Measurements from ENCODE around the gene CARD10. TPM values are rescaled to one million over a fixed set of nuclear protein-coding genes. Genes with fewer than 3 reads are reported as not detected.

Gene CARD10
- total RNA-seq, 4 donors from 2014 or later, result 2.6 to 5.7 (median 4.4) TPM

DNA sequence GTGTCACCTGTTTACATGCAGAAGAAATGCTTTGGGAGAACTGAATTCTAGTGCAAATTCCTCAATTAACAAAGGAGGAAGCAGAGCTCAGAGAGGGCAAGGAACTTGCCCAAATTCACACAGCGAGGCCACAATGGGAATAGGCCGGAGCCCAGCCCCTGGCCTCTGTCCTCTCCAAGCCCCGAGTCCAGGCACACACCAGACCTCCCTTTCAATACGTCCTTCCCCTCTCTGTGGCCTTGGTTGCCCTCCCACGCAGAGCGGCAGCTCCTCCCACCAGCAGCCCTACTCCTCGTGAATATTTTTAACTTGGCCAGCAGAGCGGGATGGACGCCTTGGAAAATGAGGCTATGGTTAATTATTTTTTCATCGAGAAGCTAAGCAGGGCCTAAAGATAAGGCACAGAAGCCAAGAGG lies 1.6 kb upstream of the CARD10 start:
- intact Hi-C loops (cut with DNase I; ENCODE audit: low total_unique reads), result no loop called here
- Histone ChIP-seq H3K4me3 (no peak overlapping the region), H3K27ac (no peak overlapping the region), H3K9me3 (no peaks in the 10 kb centered on the region), H3K4me1 (no peaks in the 10 kb centered on the region), H3K36me3 (no peaks in the 10 kb centered on the region), H3K27me3 (peaks cover 6 to 16% (median 11%) of the 10 kb centered on the region in 3 donors)
- no peak for TF ChIP-seq POLR2A (IDR thresholded peaks at IDR 0.05)
- DNase-seq (no peak), ATAC-seq (no peak)
- in situ Hi-C loops (cut with MboI; ENCODE audit: low sequenced_read_pairs in 4 of 4), result no loop called here

DNA sequence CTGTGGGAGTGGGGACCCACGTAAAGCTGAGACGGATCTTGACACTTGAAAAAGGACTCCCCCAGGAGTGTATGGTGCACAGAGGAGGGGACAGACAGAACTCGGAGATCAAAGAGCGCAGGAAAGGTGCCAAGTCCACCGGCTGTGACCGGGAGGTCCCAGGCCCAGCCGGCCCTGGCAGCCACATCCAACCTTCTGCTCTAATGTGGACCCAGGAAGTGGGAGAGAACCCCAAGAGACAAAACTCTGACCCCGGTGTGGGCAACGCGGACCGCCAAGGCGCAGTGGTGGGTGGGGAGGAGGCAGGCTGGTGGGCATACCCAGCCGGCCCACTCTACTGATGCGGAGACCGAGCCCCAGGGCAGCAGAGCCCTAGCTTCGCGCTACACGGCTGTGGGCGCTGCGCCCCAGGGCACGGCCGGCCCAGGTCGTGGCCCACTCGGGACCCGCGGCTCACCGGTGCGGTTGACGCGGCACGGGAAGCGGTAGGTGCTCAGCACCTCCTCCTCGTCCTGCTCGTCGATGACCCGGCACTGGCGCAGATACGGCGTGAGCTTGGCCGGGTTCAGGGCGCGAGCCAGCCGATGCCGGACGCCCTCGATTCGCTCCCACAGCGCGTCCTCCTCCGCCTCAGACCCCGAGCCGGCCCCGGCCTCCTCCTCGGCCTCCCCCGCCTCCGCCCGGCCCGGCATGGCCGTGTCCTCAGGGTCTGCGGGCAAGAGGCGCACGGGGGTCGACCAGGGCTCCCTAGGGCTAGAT lies 527 bp downstream of the CARD10 start:
- Histone ChIP-seq H3K4me3 (peak overlapping the region; percentile 48 to 68 (median 52)), H3K27ac (peak overlapping the region in 3 of 4 donors; percentile 66 to 67 (median 67)), H3K9me3 (no peaks in the 10 kb centered on the region), H3K27me3 (peaks cover 6 to 16% (median 11%) of the 10 kb centered on the region in 3 donors), H3K36me3 (no peaks in the 10 kb centered on the region), H3K4me1 (no peaks in the 10 kb centered on the region)
- intact Hi-C loops (cut with DNase I; ENCODE audit: low total_unique reads) (no loop called here), in situ Hi-C loops (cut with MboI; ENCODE audit: low sequenced_read_pairs in 4 of 4) (no loop called here)
- no peak for ATAC-seq
- no peak for DNase-seq
- no peak for TF ChIP-seq POLR2A (IDR thresholded peaks at IDR 0.05)
- TF ChIP-seq, protein P1, sequence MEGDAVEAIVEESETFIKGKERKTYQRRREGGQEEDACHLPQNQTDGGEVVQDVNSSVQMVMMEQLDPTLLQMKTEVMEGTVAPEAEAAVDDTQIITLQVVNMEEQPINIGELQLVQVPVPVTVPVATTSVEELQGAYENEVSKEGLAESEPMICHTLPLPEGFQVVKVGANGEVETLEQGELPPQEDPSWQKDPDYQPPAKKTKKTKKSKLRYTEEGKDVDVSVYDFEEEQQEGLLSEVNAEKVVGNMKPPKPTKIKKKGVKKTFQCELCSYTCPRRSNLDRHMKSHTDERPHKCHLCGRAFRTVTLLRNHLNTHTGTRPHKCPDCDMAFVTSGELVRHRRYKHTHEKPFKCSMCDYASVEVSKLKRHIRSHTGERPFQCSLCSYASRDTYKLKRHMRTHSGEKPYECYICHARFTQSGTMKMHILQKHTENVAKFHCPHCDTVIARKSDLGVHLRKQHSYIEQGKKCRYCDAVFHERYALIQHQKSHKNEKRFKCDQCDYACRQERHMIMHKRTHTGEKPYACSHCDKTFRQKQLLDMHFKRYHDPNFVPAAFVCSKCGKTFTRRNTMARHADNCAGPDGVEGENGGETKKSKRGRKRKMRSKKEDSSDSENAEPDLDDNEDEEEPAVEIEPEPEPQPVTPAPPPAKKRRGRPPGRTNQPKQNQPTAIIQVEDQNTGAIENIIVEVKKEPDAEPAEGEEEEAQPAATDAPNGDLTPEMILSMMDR (IDR thresholded peaks at IDR 0.05 in 4 of 5, conservative IDR thresholded peaks at IDR 0.05 in 1 of 5), result no peak

DNA sequence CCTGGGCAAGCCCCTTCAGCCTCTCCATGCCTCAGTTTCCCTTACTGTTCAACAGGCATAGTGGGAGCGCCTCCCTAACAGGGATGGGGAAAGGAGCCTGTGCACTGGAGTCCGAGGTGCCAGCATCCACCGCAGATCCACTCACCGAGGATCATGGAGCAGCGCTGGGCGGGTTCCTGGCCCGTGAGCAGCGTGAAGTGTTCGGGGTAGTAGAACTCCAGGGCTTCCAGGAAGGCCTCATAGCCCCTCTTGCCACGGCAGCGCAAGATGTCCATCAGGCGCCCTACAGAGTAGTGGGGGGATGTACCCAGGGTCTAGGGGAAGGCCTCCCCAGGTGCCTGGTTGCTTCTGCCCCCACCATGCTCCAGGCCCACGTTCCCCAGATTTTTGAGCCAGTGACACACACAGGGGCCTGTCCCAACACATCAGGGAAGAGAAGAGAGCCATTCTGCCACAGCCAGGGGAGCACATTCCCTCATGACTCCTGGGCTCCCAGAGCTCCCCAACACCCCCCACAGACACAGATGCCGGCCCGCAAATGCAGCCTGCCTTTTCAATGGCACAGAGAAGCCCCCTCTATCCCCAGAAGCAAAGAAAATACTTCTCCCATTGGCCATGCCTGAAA lies 1.3 kb downstream of the CARD10 start:
- Histone ChIP-seq H3K27ac (peak overlapping the region in 3 of 4 donors; percentile 66 to 67 (median 67)), H3K36me3 (no peaks in the 10 kb centered on the region), H3K4me1 (peaks cover 0 to 4% of the 10 kb centered on the region in 2 donors), H3K4me3 (peak overlapping the region; percentile 48 to 68 (median 52)), H3K9me3 (no peaks in the 10 kb centered on the region), H3K27me3 (peaks cover 6 to 16% (median 11%) of the 10 kb centered on the region in 3 donors)
- ATAC-seq (no peak), DNase-seq (no peak)
- in situ Hi-C loops (cut with MboI; ENCODE audit: low sequenced_read_pairs in 4 of 4), result no loop called here
- intact Hi-C loops (cut with DNase I; ENCODE audit: low total_unique reads), result no loop called here
- TF ChIP-seq, protein P1 (IDR thresholded peaks at IDR 0.05 in 4 of 5, conservative IDR thresholded peaks at IDR 0.05 in 1 of 5), result no peak
- TF ChIP-seq POLR2A (IDR thresholded peaks at IDR 0.05), result no peak

DNA sequence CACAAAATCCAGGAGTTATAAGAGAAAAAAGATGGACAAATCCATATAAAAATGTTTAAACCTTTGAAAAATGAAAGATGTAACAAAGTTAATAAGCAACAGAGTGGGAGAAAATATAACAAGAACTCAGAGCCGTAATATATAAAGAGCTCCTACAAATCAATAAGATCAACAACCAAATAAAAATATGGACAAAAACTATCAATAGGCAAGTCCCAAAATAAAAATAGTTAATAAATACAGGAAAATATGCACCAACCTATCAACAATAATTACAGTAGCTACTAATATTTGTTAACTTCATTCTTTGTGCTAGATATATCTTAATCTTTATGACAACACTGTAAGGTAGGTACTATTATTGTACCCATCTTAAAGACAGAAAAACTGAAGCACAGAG lies 2.8 kb downstream of the CARD10 start:
- H3K9me3 ChIP-seq, result no peaks in the 10 kb centered on the region
- H3K36me3 ChIP-seq, result no peaks in the 10 kb centered on the region
- intact Hi-C loops (cut with DNase I; ENCODE audit: low total_unique reads), result no loop called here
- TF ChIP-seq, protein P1 (IDR thresholded peaks at IDR 0.05 in 4 of 5, conservative IDR thresholded peaks at IDR 0.05 in 1 of 5), result no peak
- no peak for TF ChIP-seq POLR2A (IDR thresholded peaks at IDR 0.05)
- H3K4me1 ChIP-seq, result peaks cover 10 to 11% of the 10 kb centered on the region in 2 donors
- ATAC-seq (no peak), DNase-seq (no peak)
- H3K27me3 ChIP-seq, result peaks cover 6 to 16% (median 11%) of the 10 kb centered on the region in 3 donors
- H3K4me3 ChIP-seq, result no peak overlapping the region
- in situ Hi-C loops (cut with MboI; ENCODE audit: low sequenced_read_pairs in 4 of 4), result no loop called here
- no peak overlapping the region for H3K27ac ChIP-seq

DNA sequence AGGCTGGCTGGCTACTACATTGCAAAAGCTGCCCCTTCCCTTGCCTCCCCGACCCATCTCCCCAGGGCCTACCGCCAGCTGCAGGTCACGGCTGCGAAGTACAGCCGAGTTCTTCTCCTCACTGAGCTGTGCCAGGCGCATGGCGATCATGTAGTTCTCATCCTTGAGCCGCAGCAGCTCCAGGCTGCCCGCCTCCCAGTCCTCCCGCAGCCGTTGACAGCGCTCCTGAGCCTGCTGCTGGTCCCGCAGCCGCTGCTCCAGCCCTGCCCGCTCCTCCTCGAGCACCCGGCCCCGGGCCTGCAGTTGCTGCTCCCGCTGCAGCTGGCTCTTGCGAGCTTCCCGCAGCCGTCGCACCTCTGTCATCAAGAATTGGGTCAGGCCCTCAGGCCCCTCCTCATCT lies 3.3 kb downstream of the CARD10 start:
- H3K27me3 ChIP-seq, result peaks cover 6 to 15% (median 11%) of the 10 kb centered on the region in 3 donors

More for the DNA sequence above, 3.3 kb downstream of the CARD10 start:
- no peaks in the 10 kb centered on the region for H3K9me3 ChIP-seq
- ATAC-seq (no peak), DNase-seq (no peak)
- H3K27ac ChIP-seq, result no peak overlapping the region
- in situ Hi-C loops (cut with MboI; ENCODE audit: low sequenced_read_pairs in 4 of 4) (no loop called here), intact Hi-C loops (cut with DNase I; ENCODE audit: low total_unique reads) (no loop called here)
- no peaks in the 10 kb centered on the region for H3K36me3 ChIP-seq
- TF ChIP-seq, protein P1 (IDR thresholded peaks at IDR 0.05 in 4 of 5, conservative IDR thresholded peaks at IDR 0.05 in 1 of 5), result no peak
- no peak for TF ChIP-seq POLR2A (IDR thresholded peaks at IDR 0.05)
- peaks cover 10 to 11% of the 10 kb centered on the region in 2 donors for H3K4me1 ChIP-seq
- no peak overlapping the region for H3K4me3 ChIP-seq
